Measurements from ENCODE around the gene SCYL3. TPM values are rescaled to one million over a fixed set of nuclear protein-coding genes. Genes with fewer than 3 reads are reported as not detected.

The SCYL3 gene
- total and polyA plus RNA-seq, 2 experiments from 2014 or later = 2.2 to 6.8 TPM

GRCh38 chr1:169892176-169892926 is 1.3 kb downstream of the SCYL3 start:
- H3K79me2 ChIP-seq (replicated peaks; ENCODE audit: insufficient read depth) = peaks cover 38% of the 10 kb centered on the region
- Mint-ChIP-seq H3K27ac (no peak overlapping the region), H3K4me3 (peak overlapping the region; percentile 85), H3K27me3 (ENCODE audit: insufficient read depth, low read depth, poor library complexity) (peaks cover 17% of the 10 kb centered on the region), H3K4me1 (peaks cover 45% of the 10 kb centered on the region), H3K36me3 (ENCODE audit: low read depth) (peaks cover 6% of the 10 kb centered on the region; the same call in 2 of the 3 replicates), H3K9me3 (no peaks in the 10 kb centered on the region)
- ATAC-seq = no peak
- no peaks in the 10 kb centered on the region for H3F3A ChIP-seq (replicated peaks; ENCODE audit: low read depth)
- no peak overlapping the region for H2AFZ ChIP-seq
- H3K4me2 ChIP-seq = peak overlapping the region; percentile 92
- peak overlapping the region; percentile 85 for H3K4me3 ChIP-seq
- TF ChIP-seq EZH2 (IDR thresholded peaks at IDR 0.05; ENCODE audit: low read depth, unreplicated experiment) (no peak), CTCF (conservative IDR thresholded peaks at IDR 0.05; ENCODE audit: low read depth in 2 of 2) (no peak), NANOG (IDR thresholded peaks at IDR 0.05; ENCODE audit: borderline replicate concordance) (no peak), ZNF462 (CRISPR knock-in tag; IDR thresholded peaks at IDR 0.05) (no peak), CREB1 (CRISPR knock-in tag; IDR thresholded peaks at IDR 0.05; ENCODE audit: low read depth) (no peak), POLR2AphosphoS5 (IDR thresholded peaks at IDR 0.05; ENCODE audit: low read depth) (no peak), STAT1 (IDR thresholded peaks at IDR 0.05; ENCODE audit: unreplicated experiment) (no peak), ZNF331 (CRISPR knock-in tag; IDR thresholded peaks at IDR 0.05; ENCODE audit: low read depth) (no peak), EZH2phosphoT487 (IDR thresholded peaks at IDR 0.05; ENCODE audit: unreplicated experiment) (no peak), REST (IDR thresholded peaks at IDR 0.05; ENCODE audit: unreplicated experiment) (no peak), ETS1 (IDR thresholded peaks at IDR 0.05) (no peak), JUNB (IDR thresholded peaks at IDR 0.05; ENCODE audit: unreplicated experiment) (no peak), ZNF114 (CRISPR knock-in tag; IDR thresholded peaks at IDR 0.05) (no peak)
- no peaks in the 10 kb centered on the region for H3K36me3 ChIP-seq (ENCODE audit: insufficient read depth)
- DNase-seq (ENCODE audit: low spot score) = no peak
- no peak overlapping the region for H3K27ac ChIP-seq (ENCODE audit: low read depth)
- H3K27me3 ChIP-seq (ENCODE audit: insufficient read depth) = no peaks in the 10 kb centered on the region
- 0 out of 2 replicates have a peak, but pooled peaks cover 3% of the 10 kb centered on the region for H4K20me1 ChIP-seq (replicated peaks; ENCODE audit: insufficient read depth)
- H3K4me1 ChIP-seq (ENCODE audit: insufficient read depth) = peaks cover 18% of the 10 kb centered on the region
- no peaks in the 10 kb centered on the region for H3K9me2 ChIP-seq (ENCODE audit: insufficient read depth)
